Dermis blood vessel endothelial cell (primary cell): ENCODE measurements around the gene LAMP1. TPM values are rescaled to one million over a fixed set of nuclear protein-coding genes. Genes with fewer than 3 reads are reported as not detected.
"Not testable (repeated sequence)": the region's sequence is repeated elsewhere in the genome, so short reads cannot be mapped to it uniquely, and the experiment has no call there.

ENCODE experiments used
- DNase-seq: peaks from one replicate; pipeline ENCODE4 v3.0.0; 2010
- total RNA-seq: library from RNA; depleted of rRNA; stranded (reverse); fragments of >200 nt; gene quantifications from 2 replicates; pipeline ENCODE4 v1.2.3, GENCODE V29; 2014

The LAMP1 gene
- total RNA-seq, 1 donor from 2014 or later, result 207 TPM

GRCh38 chr13:113357529-113357928, 60.5 kb downstream of the LAMP1 start:
- DNase-seq, result no peak

- DNase-seq, result no peak
These were observed 61.7 kb downstream of the LAMP1 start for GRCh38 chr13:113358653-113359190.

- no peak for DNase-seq
These were observed 62.5 kb downstream of the LAMP1 start for GRCh38 chr13:113359571-113359970.

- DNase-seq, result no peak
These were observed 63.4 kb downstream of the LAMP1 start for GRCh38 chr13:113360446-113360845.

- no peak for DNase-seq
These were observed 64.4 kb downstream of the LAMP1 start for GRCh38 chr13:113361406-113361805.

DNA sequence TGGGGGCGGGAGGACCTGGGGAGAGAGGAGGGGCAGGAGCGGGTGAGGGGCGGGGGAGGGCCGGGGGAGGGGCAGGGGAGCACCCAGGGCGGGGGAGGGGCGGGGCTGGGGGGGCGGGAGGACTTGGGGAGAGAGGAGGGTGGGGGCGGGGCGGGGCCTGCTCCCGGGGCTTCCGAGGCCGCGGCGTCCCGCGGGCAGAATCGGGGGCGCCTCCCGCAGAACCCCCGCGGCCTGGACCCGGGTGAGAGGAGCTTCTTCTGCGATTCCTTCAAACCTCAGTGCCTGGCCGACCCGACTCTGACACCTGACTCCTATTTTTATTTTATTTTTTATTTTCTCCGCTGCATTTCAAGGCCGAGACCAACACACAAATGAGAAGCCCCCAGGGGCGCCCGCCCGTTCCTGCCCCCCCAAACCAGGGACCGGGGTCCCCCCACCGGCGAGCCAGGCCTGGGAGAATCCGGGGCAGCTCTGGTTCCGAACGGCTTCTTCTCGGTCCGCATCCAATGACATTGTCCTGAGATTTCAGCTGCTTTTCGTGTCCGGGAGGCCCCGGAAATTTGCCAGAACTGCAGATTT, 67.4 kb downstream of the LAMP1 start:
- no peak for DNase-seq

- no peak for DNase-seq
These were observed 68.0 kb downstream of the LAMP1 start for GRCh38 chr13:113364901-113365582.

DNA sequence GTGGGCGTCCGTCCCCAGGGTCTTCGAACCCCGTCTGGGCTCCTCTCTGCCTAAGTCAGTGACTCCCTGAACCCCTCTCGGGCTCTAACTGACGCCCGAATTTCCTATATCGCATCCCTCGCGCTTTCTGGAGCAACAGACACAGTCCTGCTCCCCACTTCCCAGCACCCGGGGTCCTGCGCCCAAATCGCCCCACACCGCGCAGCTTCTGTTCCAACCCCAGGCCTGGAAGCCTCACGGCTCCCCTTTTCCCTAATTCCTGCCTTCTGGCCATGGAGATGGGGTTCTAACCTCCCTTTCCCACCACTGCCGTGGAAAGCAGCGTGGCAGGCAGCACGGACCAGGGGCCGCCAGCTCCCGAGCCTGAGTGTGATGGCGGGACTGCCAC, 68.5 kb downstream of the LAMP1 start:
- DNase-seq, result no peak

DNA sequence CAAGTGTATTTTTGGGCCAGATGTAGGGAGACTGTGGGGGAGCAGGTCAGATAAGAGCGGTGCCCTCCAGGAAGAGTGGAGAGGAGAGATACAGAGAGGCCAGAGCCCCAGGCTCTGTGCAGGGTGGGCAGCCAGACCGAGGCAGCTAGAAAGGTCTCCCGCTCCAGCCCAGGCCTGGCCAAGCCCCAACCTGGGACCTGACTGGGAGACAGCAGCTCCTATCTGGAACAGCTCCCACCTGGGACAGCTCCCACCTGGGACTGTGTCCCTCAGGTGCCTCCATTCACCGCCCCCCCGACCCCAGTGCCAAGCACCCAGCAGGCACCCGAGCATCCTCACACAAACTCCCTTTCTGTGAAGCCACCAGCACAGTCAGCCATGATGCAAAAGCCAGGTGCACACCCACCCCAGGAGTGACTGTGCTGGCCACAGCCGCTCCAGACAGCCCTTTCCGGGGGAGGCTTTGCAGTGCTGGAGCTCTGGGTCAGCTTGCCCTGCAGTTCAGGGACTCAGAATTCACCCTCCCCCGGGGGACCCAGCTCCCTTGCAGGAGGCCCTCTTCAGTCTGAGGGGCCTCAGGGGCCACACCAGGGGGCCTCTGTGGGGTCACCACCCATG, 69.0 kb downstream of the LAMP1 start:
- no peak for DNase-seq

- DNase-seq, result no peak
These were observed 70.1 kb downstream of the LAMP1 start for GRCh38 chr13:113367020-113367560.

- no peak for DNase-seq
These were observed 70.7 kb downstream of the LAMP1 start for GRCh38 chr13:113367771-113368170.

DNA sequence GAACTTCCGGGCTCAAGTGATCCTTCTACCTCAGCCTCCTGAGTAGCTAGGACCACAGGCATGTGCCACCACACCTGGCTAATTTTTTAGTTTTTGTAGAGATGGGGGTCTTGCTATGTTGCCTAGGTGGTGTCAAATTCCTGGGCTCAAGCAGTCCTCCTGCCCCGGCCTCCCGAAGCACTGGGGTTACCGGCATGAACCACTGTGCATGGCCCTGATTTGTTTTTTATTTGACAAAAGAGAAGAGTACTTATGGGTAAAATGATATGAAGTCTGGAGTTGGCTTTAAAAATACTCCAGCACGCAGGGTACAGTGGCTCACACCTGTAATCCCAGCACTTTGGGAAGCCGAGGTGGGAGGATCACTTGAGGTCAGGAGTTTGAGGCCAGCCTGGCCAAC, 71.3 kb downstream of the LAMP1 start:
- DNase-seq, result not testable (repeated sequence)

DNA sequence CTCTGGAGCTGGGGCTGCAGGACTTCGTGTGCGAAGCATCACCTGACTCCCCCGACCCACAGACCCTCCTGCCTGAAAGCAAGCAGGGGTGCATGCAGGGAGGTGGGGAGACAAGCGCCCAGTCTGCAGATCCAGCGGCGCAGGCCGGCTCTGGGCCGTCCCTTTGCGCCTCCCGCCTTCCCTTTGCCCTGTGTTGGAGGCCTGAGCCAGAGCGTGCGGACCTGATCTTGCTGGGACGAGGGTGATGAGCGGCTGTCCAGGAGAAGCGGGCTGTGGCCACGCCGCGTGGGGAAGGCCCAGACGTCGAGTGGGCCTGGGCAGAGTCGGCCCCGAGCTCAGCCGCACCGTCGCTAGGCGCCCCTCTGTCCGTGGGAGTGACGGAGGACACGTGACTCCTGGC, 72.2 kb downstream of the LAMP1 start:
- no peak for DNase-seq

GRCh38 chr13:113369881-113370280, 72.8 kb downstream of the LAMP1 start:
- DNase-seq, result no peak

GRCh38 chr13:113371061-113371460, 74.0 kb downstream of the LAMP1 start:
- DNase-seq, result no peak

DNA sequence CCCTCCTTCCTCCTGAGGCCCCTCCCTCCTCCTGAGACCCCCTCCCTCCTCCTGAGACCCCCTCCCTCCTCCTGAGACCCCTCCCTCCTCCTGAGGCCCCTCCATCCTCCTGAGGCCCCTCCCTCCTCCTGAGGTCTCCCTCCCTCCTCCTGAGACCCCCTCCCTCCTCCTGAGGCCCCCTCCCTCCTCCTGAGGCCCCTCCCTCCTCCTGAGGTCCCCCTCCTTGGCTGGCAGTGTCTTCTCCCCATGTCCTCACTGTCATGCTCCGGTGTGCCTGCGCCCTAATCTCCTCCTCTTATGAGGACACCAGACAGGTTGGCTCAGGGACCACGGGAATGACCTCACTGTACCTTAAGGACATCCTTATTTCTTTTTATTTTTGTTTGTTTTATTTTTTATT, 74.7 kb downstream of the LAMP1 start:
- DNase-seq, result not testable (repeated sequence)

Other genes with a start within 250 kb of the LAMP1 start
- gene F7, start 191.4 kb upstream of the LAMP1 start, total RNA-seq, result not detected in 2 replicates
- gene F10, start 174.4 kb upstream of the LAMP1 start, total RNA-seq, result not detected in 2 replicates
- gene PROZ, start 138.6 kb upstream of the LAMP1 start, total RNA-seq, result 0.17 TPM in 1 of 2 replicates, not detected in the other
- gene PCID2, start 88.6 kb upstream of the LAMP1 start, total RNA-seq, result 64.5 and 74.5 TPM in 2 replicates
- gene CUL4A, start 87.6 kb upstream of the LAMP1 start, total RNA-seq, result 148 and 193 TPM in 2 replicates
- gene GRTP1, start 66.9 kb downstream of the LAMP1 start, total RNA-seq, result 1.1 and 1.5 TPM in 2 replicates
- 1.0 and 1.7 TPM in 2 replicates for gene ADPRHL1, start 156.2 kb downstream of the LAMP1 start, total RNA-seq
- 10.0 and 10.2 TPM in 2 replicates for gene DCUN1D2, start 193.5 kb downstream of the LAMP1 start, total RNA-seq